PC-3 (cell line): Measurements from ENCODE around the gene PCNX2.

ENCODE experiments used
- EZH2 ChIP-seq: fragments of 300-600 bp; sonication (generic); IDR thresholded peaks from one replicate; pipeline ENCODE4 v1.6.1; 2017; ENCODE audit warnings: antibody characterized with exemption, mild to moderate bottlenecking, low read length; ENCODE audit not compliant: unreplicated experiment
- TF ChIP-seq, protein P1 (sequence below): fragments of 300-600 bp; sonication (generic); conservative IDR thresholded peaks from 2 replicates; pipeline ENCODE4 v1.5.1; 2017; ENCODE audit warnings: antibody characterized with exemption, low read depth, mild to moderate bottlenecking, low read length

DNA sequence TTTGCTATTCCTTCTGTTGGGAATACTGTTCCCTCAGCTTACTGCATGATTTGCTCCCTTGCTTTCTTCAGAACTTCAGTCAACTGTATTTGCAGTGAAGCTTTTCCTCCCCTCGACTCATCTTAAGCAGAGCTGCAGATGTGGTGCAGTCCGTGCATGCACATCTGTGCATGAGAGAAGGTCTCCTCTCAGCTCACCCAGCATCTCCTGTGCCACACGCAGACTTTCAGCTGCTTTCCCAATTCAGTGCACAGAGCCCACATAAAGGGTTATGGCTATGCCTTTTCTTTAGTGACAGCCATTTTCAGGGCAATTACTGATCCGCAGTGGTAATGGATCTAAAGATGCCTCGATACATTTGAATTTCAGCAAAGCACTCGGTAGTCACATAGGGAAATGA, 358.6 kb downstream of the PCNX2 start:
- TF ChIP-seq, protein P1, sequence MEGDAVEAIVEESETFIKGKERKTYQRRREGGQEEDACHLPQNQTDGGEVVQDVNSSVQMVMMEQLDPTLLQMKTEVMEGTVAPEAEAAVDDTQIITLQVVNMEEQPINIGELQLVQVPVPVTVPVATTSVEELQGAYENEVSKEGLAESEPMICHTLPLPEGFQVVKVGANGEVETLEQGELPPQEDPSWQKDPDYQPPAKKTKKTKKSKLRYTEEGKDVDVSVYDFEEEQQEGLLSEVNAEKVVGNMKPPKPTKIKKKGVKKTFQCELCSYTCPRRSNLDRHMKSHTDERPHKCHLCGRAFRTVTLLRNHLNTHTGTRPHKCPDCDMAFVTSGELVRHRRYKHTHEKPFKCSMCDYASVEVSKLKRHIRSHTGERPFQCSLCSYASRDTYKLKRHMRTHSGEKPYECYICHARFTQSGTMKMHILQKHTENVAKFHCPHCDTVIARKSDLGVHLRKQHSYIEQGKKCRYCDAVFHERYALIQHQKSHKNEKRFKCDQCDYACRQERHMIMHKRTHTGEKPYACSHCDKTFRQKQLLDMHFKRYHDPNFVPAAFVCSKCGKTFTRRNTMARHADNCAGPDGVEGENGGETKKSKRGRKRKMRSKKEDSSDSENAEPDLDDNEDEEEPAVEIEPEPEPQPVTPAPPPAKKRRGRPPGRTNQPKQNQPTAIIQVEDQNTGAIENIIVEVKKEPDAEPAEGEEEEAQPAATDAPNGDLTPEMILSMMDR = no peak
- TF ChIP-seq EZH2 = no peak
